ENCODE measurements around the gene OLR1.

OLR1 gene

GRCh38 chr12:10153271-10154144, 18.4 kb downstream of the OLR1 start:
- peak; percentile 48 for DNase-seq (ENCODE audit: low read depth)

- DNase-seq (ENCODE audit: low read depth): no peak
Measured at GRCh38 chr12:10151621-10152020, 20.3 kb downstream of the OLR1 start.

- DNase-seq (ENCODE audit: low read depth): no peak
Measured at GRCh38 chr12:10147714-10148403, 24.1 kb downstream of the OLR1 start.

GRCh38 chr12:10142976-10143589, 28.8 kb downstream of the OLR1 start:
- DNase-seq (ENCODE audit: low read depth): no peak

- peak; percentile 40 for DNase-seq (ENCODE audit: low read depth)
Measured at GRCh38 chr12:10140001-10140400, 31.9 kb downstream of the OLR1 start.

- DNase-seq (ENCODE audit: low read depth): no peak
Measured at GRCh38 chr12:10136637-10137205, 35.2 kb downstream of the OLR1 start.

- DNase-seq (ENCODE audit: low read depth): no peak
Measured at GRCh38 chr12:10135126-10135525, 36.8 kb downstream of the OLR1 start.

- no peak for DNase-seq (ENCODE audit: low read depth)
Measured at GRCh38 chr12:10132850-10133370, 39.0 kb downstream of the OLR1 start.

GRCh38 chr12:10131111-10131690, 40.7 kb downstream of the OLR1 start:
- DNase-seq (ENCODE audit: low read depth): no peak

GRCh38 chr12:10130042-10130441, 41.9 kb downstream of the OLR1 start, which contains the start of gene CLEC7A:
Gene CLEC7A (minus strand): TSS chr12:10130199. CDS start chr12:10130082, 117 bp downstream.
- no peak for DNase-seq (ENCODE audit: low read depth)

- DNase-seq (ENCODE audit: low read depth): no peak
Measured at GRCh38 chr12:10128687-10129086, 43.2 kb downstream of the OLR1 start.

GRCh38 chr12:10126413-10126812, 45.5 kb downstream of the OLR1 start:
- DNase-seq (ENCODE audit: low read depth): no peak

GRCh38 chr12:10122689-10123088, 49.2 kb downstream of the OLR1 start:
- no peak for DNase-seq (ENCODE audit: low read depth)

GRCh38 chr12:10121278-10121677, 50.7 kb downstream of the OLR1 start:
- DNase-seq (ENCODE audit: low read depth): no peak

- no peak for DNase-seq (ENCODE audit: low read depth)
Measured at GRCh38 chr12:10119066-10119465, 52.9 kb downstream of the OLR1 start.

GRCh38 chr12:10115890-10116289, 56.0 kb downstream of the OLR1 start:
- DNase-seq (ENCODE audit: low read depth): no peak

- no peak for DNase-seq (ENCODE audit: low read depth)
Measured at GRCh38 chr12:10115311-10115710, 56.6 kb downstream of the OLR1 start.

GRCh38 chr12:10113920-10114319, 58.0 kb downstream of the OLR1 start:
- DNase-seq (ENCODE audit: low read depth): no peak

GRCh38 chr12:10113075-10113474, 58.9 kb downstream of the OLR1 start:
- no peak for DNase-seq (ENCODE audit: low read depth)

GRCh38 chr12:10111451-10111850, 60.5 kb downstream of the OLR1 start:
- no peak for DNase-seq (ENCODE audit: low read depth)

- DNase-seq (ENCODE audit: low read depth): no peak
Measured at GRCh38 chr12:10110256-10110844, 61.6 kb downstream of the OLR1 start.
